ENCODE measurements around the gene GSE1.

The GSE1 gene

DNA sequence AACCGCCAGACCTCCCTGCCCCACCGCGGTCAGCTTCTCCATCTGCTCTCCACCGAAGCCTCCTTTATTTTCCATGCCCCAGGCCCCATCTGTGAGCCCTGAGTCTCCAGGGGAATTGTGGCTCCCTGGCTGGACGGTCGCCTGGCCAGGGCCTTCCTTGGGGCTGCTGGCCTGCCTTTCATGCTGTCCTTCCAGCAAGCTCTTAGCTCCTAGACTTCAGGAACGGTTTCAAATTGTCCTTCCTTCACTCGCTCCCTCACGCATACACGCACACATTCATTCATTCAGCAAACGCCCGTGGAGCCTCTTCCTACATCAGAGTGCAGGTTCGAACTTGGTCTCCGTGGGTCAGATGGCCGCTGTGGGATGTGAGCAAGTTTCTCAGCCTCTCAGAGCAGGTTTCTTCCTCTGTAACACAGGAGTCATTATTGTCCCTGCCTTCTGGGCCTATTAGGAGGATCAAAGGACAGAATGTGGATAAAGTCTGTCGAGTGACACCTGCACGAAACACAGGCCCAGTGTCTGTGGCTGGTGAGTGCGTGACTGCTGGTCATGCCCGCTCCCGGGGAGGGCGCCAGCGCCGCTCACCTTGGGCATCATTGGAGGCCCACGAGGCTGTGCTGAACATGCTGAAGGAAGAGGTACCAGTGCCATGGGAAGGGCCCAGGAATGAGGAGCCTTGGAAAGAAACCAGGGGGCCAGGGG lies 18.7 kb upstream of the GSE1 start:
- in situ Hi-C loops (cut with HindIII; ENCODE audit: low sequenced_read_pairs): no loop called here
- no peak overlapping the region for H3K4me3 ChIP-seq (ENCODE audit: low read depth, low read length)
- TF ChIP-seq, protein P1, sequence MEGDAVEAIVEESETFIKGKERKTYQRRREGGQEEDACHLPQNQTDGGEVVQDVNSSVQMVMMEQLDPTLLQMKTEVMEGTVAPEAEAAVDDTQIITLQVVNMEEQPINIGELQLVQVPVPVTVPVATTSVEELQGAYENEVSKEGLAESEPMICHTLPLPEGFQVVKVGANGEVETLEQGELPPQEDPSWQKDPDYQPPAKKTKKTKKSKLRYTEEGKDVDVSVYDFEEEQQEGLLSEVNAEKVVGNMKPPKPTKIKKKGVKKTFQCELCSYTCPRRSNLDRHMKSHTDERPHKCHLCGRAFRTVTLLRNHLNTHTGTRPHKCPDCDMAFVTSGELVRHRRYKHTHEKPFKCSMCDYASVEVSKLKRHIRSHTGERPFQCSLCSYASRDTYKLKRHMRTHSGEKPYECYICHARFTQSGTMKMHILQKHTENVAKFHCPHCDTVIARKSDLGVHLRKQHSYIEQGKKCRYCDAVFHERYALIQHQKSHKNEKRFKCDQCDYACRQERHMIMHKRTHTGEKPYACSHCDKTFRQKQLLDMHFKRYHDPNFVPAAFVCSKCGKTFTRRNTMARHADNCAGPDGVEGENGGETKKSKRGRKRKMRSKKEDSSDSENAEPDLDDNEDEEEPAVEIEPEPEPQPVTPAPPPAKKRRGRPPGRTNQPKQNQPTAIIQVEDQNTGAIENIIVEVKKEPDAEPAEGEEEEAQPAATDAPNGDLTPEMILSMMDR (IDR thresholded peaks at IDR 0.05; ENCODE audit: low read depth, low read length): no peak
- DNase-seq (ENCODE audit: low read depth, low spot score): no peak

DNA sequence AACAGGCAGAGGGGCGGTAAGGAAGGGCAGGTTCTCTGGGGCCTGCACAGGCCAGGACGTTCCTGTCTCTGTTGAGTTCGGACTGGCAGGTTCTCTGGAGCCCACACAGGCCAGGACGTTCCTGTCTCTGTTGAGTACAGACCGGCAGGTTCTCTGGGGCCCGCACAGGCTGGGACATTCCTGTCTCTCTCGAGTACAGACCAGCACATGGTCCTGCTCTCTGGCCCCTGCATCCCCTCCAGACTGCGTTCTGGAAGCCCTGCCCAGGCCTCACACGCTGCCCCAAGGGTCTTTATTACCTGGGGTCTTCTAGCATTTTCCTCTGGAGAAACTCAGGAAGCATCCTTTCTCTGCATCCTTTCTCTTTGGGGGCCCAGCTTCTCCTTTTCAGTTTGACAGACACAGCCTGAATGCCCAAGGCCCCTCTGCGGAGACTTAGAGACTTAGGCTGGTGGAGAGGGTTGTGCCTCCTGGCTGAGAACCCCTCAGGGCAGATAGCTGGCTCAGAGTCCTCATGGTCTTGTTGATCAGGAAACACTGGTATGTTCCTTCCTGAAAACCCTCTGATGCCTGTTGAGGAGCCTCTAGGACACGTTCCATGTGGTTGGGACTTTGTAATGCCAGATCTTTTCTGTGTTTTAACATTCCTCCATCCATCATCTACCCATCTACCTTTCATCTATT lies 18.0 kb upstream of the GSE1 start:
- in situ Hi-C loops (cut with HindIII; ENCODE audit: low sequenced_read_pairs): no loop called here
- no peak for DNase-seq (ENCODE audit: low read depth, low spot score)
- H3K4me3 ChIP-seq (ENCODE audit: low read depth, low read length): no peak overlapping the region
- TF ChIP-seq, protein P1 (IDR thresholded peaks at IDR 0.05; ENCODE audit: low read depth, low read length): no peak

DNA sequence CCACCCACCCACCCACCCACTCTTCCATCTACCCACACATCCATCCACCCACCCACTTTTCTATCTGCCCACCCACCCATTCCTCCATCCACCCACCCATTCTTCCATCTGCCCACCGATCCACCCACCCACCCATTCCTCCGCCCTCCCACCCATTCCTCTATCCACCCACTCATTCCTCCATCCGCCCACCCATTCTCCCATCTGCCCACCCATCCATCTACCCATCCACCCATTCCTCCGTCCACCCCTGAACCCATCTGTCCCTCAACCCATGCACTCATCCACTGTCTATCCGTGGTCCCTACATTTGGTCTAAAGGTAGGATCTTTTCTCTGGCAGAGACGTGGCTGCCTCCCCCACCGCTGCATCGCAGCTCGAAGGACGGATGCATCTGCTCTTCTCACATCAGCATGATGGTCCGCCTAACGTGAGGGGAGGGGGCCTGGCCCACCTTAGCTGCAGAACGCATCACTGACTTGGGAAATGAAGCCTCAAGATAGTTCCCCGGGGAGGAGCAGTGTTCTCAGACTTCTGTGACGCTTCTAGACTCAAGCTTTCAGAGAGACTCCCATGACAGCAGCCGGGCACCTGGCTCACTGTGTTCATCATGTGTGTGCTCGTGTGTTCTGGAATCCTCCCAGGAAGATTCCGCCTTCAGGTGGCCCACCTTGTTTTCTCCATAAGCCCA lies 17.2 kb upstream of the GSE1 start:
- in situ Hi-C loops (cut with HindIII; ENCODE audit: low sequenced_read_pairs): no loop called here

DNA sequence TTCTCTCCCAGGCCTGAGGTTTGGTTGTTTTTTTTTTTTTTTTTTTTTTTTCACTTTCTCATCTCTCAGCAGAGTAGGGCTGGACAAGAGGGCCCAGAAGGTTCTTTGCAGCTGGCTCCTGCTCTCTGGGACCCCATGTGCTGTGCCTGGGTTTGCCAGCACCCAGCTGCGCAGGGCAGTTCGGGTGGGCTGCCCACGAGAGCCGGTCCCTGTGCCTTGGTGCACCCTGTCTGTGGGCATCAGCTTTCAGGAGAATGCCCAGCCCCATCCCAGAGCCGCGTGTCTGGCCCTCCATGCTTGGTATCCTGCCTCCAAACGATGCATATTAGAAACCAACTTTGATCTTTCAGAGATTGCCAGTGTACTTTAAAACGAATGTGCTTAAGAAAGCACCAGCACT lies 15.0 kb upstream of the GSE1 start:
- in situ Hi-C loops (cut with HindIII; ENCODE audit: low sequenced_read_pairs): no loop called here
- TF ChIP-seq, protein P1 (IDR thresholded peaks at IDR 0.05; ENCODE audit: low read depth, low read length): no peak
- no peak for DNase-seq (ENCODE audit: low read depth, low spot score)

More for the DNA sequence above, 17.2 kb upstream of the GSE1 start:
- DNase-seq (ENCODE audit: low read depth, low spot score): no peak
- TF ChIP-seq, protein P1 (IDR thresholded peaks at IDR 0.05; ENCODE audit: low read depth, low read length): no peak
- no peak overlapping the region for H3K4me3 ChIP-seq (ENCODE audit: low read depth, low read length)

DNA sequence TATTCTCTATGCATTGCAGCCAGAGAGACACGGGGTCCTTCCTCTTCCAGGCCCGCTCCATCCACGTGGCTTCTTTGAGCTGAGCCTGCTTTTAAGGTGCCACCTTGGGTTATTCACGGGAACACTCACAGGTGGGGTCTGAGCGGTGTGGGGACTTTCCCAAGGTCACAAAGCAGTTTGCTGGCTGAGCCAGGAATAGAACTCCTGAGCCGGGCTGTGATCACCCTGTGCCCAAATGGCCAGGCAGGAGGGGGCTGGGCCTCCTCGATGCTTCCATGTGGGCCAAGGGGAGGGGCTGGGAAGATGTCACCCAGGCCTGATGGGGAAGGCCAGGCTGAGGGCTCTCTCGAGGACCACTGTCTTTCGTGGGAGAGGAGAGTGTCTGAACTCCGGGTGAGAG lies 13.0 kb upstream of the GSE1 start:
- in situ Hi-C loops (cut with HindIII; ENCODE audit: low sequenced_read_pairs): no loop called here
- DNase-seq (ENCODE audit: low read depth, low spot score): no peak
- H3K4me3 ChIP-seq (ENCODE audit: low read depth, low read length): no peak overlapping the region
- TF ChIP-seq, protein P1 (IDR thresholded peaks at IDR 0.05; ENCODE audit: low read depth, low read length): no peak

More for the DNA sequence above, 15.0 kb upstream of the GSE1 start:
- H3K4me3 ChIP-seq (ENCODE audit: low read depth, low read length): no peak overlapping the region

DNA sequence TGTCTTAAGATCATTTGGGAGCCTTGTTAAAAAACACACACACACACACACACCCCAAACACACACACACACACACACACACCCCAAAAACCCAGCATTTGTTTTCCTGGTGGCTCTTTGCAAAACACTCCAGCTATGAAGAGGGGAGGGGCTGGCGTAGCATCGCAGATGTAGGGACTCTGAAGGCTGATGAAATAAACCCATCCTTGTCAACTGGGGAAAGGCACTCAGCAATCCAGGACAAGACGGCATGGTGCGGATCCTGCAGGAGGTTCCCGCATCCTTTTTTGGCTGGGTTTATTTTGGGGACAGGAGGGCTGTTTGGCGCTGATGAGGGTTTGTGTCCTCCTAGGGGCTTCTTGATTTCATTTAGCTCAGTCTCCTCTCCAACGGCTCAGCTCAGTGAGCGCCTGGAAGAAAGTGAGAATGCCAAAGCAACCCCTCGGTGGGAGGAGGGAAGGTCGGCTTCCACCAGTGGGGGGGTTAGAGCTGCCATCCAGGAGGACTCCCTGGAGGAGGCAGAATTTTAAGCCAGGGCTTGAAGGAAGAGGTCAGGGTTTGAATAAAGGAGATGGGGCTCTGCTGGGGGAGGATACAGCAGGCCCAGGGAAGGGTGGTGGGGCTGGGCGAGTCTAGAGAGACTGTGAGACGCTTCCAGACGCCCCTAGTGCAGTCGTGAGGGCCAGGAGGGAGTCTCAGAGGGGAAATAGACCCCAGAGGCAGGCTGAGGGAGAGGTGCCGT lies 12.4 kb upstream of the GSE1 start:
- TF ChIP-seq, protein P1 (IDR thresholded peaks at IDR 0.05; ENCODE audit: low read depth, low read length): no peak
- in situ Hi-C loops (cut with HindIII; ENCODE audit: low sequenced_read_pairs): no loop called here
- no peak overlapping the region for H3K4me3 ChIP-seq (ENCODE audit: low read depth, low read length)
- DNase-seq (ENCODE audit: low read depth, low spot score): no peak

All from astrocyte of the spinal cord (primary cell).